ENCODE results near the gene MRPL49. TPM values are rescaled to one million over a fixed set of nuclear protein-coding genes. Genes with fewer than 3 reads are reported as not detected.

The MRPL49 gene
- total and polyA plus RNA-seq, 2 of the 13 experiments (the other 11 are each of a cell fraction or from before 2014, with no cell fraction given): 39.2 to 53.3 TPM

DNA sequence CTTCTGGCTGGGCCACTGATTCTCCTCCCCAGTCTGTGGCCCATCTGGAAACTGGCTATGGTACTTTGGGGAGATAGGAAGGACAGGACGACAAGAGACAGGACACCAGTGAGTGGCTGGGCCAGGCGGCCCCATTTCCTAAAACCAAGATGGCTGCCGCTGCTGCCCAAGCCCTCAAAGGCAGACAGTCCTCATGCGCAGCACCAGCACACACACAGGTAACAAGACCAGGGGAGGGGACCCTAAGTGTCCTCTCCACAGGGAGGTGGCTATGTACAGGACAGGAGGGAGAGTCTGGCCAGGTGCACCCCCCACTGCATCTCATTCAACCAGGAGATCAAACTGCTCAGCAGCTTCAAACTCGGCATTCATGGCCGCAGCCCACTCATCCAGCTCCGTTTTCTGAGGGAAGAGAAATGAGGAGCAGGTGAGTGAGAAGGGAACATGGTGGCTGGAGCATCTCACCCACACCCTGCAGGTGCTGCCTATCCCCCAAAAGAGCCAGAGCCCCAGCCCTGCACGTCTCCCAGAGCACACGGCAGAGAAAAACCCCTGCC lies 43.3 kb upstream of the MRPL49 start:
- H3K36me3 ChIP-seq (replicated peaks in 1 of 2; ENCODE audit: control insufficient read depth in 1 of 2, insufficient read depth in 2 of 2, low read length in 2 of 2): peaks cover 11 to 27% of the 10 kb centered on the region in 2 experiments
- no peak overlapping the region for H3K4me3 ChIP-seq (replicated peaks in 1 of 3; ENCODE audit: insufficient read depth in 1 of 3, low read depth in 2 of 3, low read length in 3 of 3)
- FAIRE-seq (no peak), ATAC-seq (no peak), DNase-seq (ENCODE audit: low spot score) (no peak)
- 98% methylated on average over 6 of the region's 9 CpGs for WGBS (ENCODE audit: low lambda C conversion rate)
- H3K4me2 ChIP-seq (ENCODE audit: low read depth, low read length): no peak overlapping the region
- intact Hi-C loops (cut with micrococcal nuclease; ENCODE audit: unreplicated experiment): loop anchor here (2.0 to 5.0 kb wide), 2 partner anchors 52 to 64 kb away; partner anchors contain the start of genes ARL2 and SNX15
- ChIA-PET CTCF (ENCODE audit: low intra/inter-chr PET ratio, low total read pairs) (interaction anchor here (0.8 to 2.3 kb wide), 2 partner anchors 50 to 65 kb away, joined by 6 to 17 read pairs; partner anchors contain the start of genes ARL2 and SNX15), POLR2A (no interaction called here)
- in situ Hi-C loops (cut with HindIII; ENCODE audit: extremely low pct_ligation_motif_present, low pct_unique_long_range_greater_than_20kb): no loop called here
- no peaks in the 10 kb centered on the region; a peak in 1 of 5 replicates for H3K27me3 ChIP-seq (ENCODE audit: control insufficient read depth in 1 of 2, insufficient read depth in 2 of 2, low read length in 2 of 2)
- H3K9me3 ChIP-seq (ENCODE audit: low read length): no peaks in the 10 kb centered on the region
- H3K79me2 ChIP-seq (ENCODE audit: insufficient read depth, low read length): peaks cover 28% of the 10 kb centered on the region
- TF ChIP-seq CHD4 (IDR thresholded peaks at IDR 0.05; ENCODE audit: borderline replicate concordance, low read length) (no peak), ADNP (CRISPR knock-in tag; IDR thresholded peaks at IDR 0.05) (no peak), PAF1 (CRISPR knock-in tag; IDR thresholded peaks at IDR 0.05) (no peak), KAT7 (CRISPR knock-in tag; IDR thresholded peaks at IDR 0.05; ENCODE audit: borderline replicate concordance) (no peak), ZNF768 (CRISPR knock-in tag; IDR thresholded peaks at IDR 0.05) (no peak), ZFP36 (IDR thresholded peaks at IDR 0.05; ENCODE audit: borderline replicate concordance, low read depth, low read length, partially characterized antibody) (no peak), HNRNPH1 (optimal IDR thresholded peaks at IDR 0.05; ENCODE audit: low read depth, low read length) (no peak), MBNL3 (CRISPR knock-in tag; conservative IDR thresholded peaks at IDR 0.05) (no peak), ZNF619 (CRISPR knock-in tag; IDR thresholded peaks at IDR 0.05) (no peak)
- H3K9ac ChIP-seq (ENCODE audit: insufficient read depth, low read depth, low read length): no peak overlapping the region
- peak overlapping the region; percentile 27 for H3K27ac ChIP-seq (ENCODE audit: extremely low read length, insufficient read depth, low read length)
- no TSS peak for BruUV-seq (replicated peaks)
- H3K4me1 ChIP-seq (ENCODE audit: insufficient read depth, low read length): peaks cover 36% of the 10 kb centered on the region
- no peak overlapping the region for H2AFZ ChIP-seq (ENCODE audit: low read length)
- H4K20me1 ChIP-seq (ENCODE audit: insufficient read depth, low read length): no peaks in the 10 kb centered on the region

All from HepG2 (cell line).